H1 (cell line): ENCODE measurements around the gene ADGRL3. TPM values are rescaled to one million over a fixed set of nuclear protein-coding genes. Genes with fewer than 3 reads are reported as not detected.

Experiments used
- CTCF ChIA-PET: fragments of 300-600 bp; sonication (Branson Sonifier 250); formaldehyde crosslinking; loops from one replicate; lab custom pipeline; 2021; ENCODE audit not compliant: partially characterized antibody; lab: Charles Lee
- POLR2A ChIA-PET: fragments of 300-600 bp; sonication (Branson Sonifier 250); formaldehyde crosslinking; loops from one replicate; lab custom pipeline; 2021; ENCODE audit warnings: inconsistent platforms; ENCODE audit not compliant: partially characterized antibody; lab: Charles Lee
- DNase-seq, 2 experiments: peaks; one replicate each; pipeline versions ENCODE4 v3.0.0 to v3.0.0-alpha.2; 2010 to 2022; ENCODE audit warnings: low spot score in 2 of 2, low read depth in 1 of 2, mixed read lengths in 1 of 2
- FAIRE-seq: peaks from 2 replicates; lab custom pipeline; 2011; peaks lifted over from hg19 to GRCh38; lab: Jason Lieb, UNC
- H2AFZ ChIP-seq: 2 replicates; pipeline ENCODE4 v1.8.1; 2012; ENCODE audit warnings: low read length, inconsistent platforms
- H2AK5ac ChIP-seq: 2 replicates; pipeline ENCODE4 v1.6.1; 2013; ENCODE audit warnings: low read depth, low read length
- H2BK120ac ChIP-seq: replicated peaks from 2 replicates; pipeline ENCODE3; 2013; ENCODE audit warnings: low read depth, low read length, inconsistent platforms
- H2BK12ac ChIP-seq: 2 replicates; pipeline ENCODE4 v1.6.1; 2013; ENCODE audit warnings: low read depth, low read length
- H2BK15ac ChIP-seq: 2 replicates; pipeline ENCODE4 v1.6.1; 2013; ENCODE audit warnings: low read length
- H2BK20ac ChIP-seq: 2 replicates; pipeline ENCODE4 v1.6.1; 2013; ENCODE audit warnings: low read length
- H2BK5ac ChIP-seq: 2 replicates; pipeline ENCODE4 v1.6.1; 2013; ENCODE audit warnings: low read depth, low read length
- H3K14ac ChIP-seq: 2 replicates; pipeline ENCODE4 v1.6.1; 2013; ENCODE audit warnings: inconsistent platforms; ENCODE audit not compliant: insufficient read length
- H3K18ac ChIP-seq: 2 replicates; pipeline ENCODE4 v1.6.1; 2013; ENCODE audit warnings: low read length; ENCODE audit errors: extremely low read depth
- H3K23ac ChIP-seq: 2 replicates; pipeline ENCODE4 v1.6.1; 2013; ENCODE audit warnings: inconsistent platforms; ENCODE audit not compliant: insufficient read length
- H3K23me2 ChIP-seq: 2 replicates; pipeline ENCODE4 v1.6.1; 2013; ENCODE audit warnings: low read depth, low read length
- H3K27ac ChIP-seq: 2 replicates; pipeline ENCODE4 v1.6.1; 2011; ENCODE audit warnings: low read depth, low read length, inconsistent platforms
- H3K27me3 ChIP-seq, 4 experiments: replicated peaks in 1 of 4; 1 replicate in 1 of 4; 2 replicates in 3 of 4; pipeline versions ENCODE4 v1.6.1 to v1.8.1; 2011 to 2013; ENCODE audit warnings: low read length in 3 of 4, mild to moderate bottlenecking in 3 of 4, inconsistent platforms in 2 of 4, mixed read lengths in 2 of 4, moderate library complexity in 1 of 4; ENCODE audit not compliant: control insufficient read depth in 3 of 4, insufficient read depth in 3 of 4; ENCODE audit errors: extremely low read depth in 1 of 4
- H3K36me3 ChIP-seq, 4 experiments: 2 replicates each; pipeline versions ENCODE4 v1.6.1 to v1.8.1; 2011 to 2013; ENCODE audit warnings: mild to moderate bottlenecking in 4 of 4, low read length in 3 of 4, moderate library complexity in 2 of 4, control low read depth in 1 of 4, inconsistent platforms in 1 of 4; ENCODE audit not compliant: insufficient read depth in 4 of 4, control insufficient read depth in 2 of 4
- H3K4ac ChIP-seq: replicated peaks from 2 replicates; pipeline ENCODE3; 2013; ENCODE audit warnings: low read length, low read depth, mixed read lengths, inconsistent platforms; ENCODE audit not compliant: insufficient read length
- H3K4me1 ChIP-seq, 4 experiments: replicated peaks in 1 of 4; 1 replicate in 1 of 4; 2 replicates in 3 of 4; pipeline versions ENCODE4 v1.6.1 to v1.8.1; 2011 to 2013; ENCODE audit warnings: low read length in 3 of 4, inconsistent platforms in 2 of 4, mixed read lengths in 1 of 4; ENCODE audit not compliant: insufficient read depth in 4 of 4, control insufficient read depth in 3 of 4
- H3K4me2 ChIP-seq, 2 experiments: 2 replicates each; pipeline versions ENCODE4 v1.6.1 to v1.8.1; 2011 to 2013; ENCODE audit warnings: low read depth in 2 of 2, low read length in 2 of 2, control low read depth in 1 of 2, inconsistent platforms in 1 of 2, mild to moderate bottlenecking in 1 of 2; ENCODE audit not compliant: insufficient read depth in 1 of 2
- H3K4me3 ChIP-seq, 4 experiments: fragments of 200-600, 300-600 bp in 1 of 4; sonication (generic), shearing (Covaris generic), sonication (Bioruptor Twin) in 1 of 4; 2 replicates each; pipeline versions ENCODE4 v1.5.1 to v1.8.1; 2011 to 2016; ENCODE audit warnings: low read length in 4 of 4, low read depth in 3 of 4, control low read depth in 2 of 4, inconsistent platforms in 2 of 4, mild to moderate bottlenecking in 2 of 4, mixed read lengths in 1 of 4, moderate library complexity in 1 of 4; ENCODE audit not compliant: insufficient read depth in 2 of 4; ENCODE audit errors: extremely low read depth in 1 of 4
- H3K56ac ChIP-seq: replicated peaks from 2 replicates; pipeline ENCODE3; 2013; ENCODE audit warnings: low read depth, mild to moderate bottlenecking, mixed read lengths, low read length, inconsistent platforms; ENCODE audit not compliant: insufficient read length
- H3K79me1 ChIP-seq: 2 replicates; pipeline ENCODE4 v1.6.1; 2013; ENCODE audit warnings: low read depth, low read length, control low read depth
- H3K79me2 ChIP-seq, 2 experiments: 2 replicates each; pipeline versions ENCODE4 v1.6.1 to v1.8.1; 2012 to 2013; ENCODE audit warnings: low read length in 2 of 2, mild to moderate bottlenecking in 2 of 2, inconsistent platforms in 1 of 2; ENCODE audit not compliant: insufficient read depth in 2 of 2, control insufficient read depth in 1 of 2
- H3K9ac ChIP-seq, 4 experiments: replicated peaks in 1 of 4; 1 replicate in 1 of 4; 2 replicates in 3 of 4; pipeline versions ENCODE4 v1.6.1 to v1.8.1; 2011 to 2013; ENCODE audit warnings: low read depth in 3 of 4, low read length in 3 of 4, control low read depth in 2 of 4, mild to moderate bottlenecking in 2 of 4, moderate library complexity in 2 of 4, inconsistent platforms in 1 of 4; ENCODE audit errors: extremely low read depth in 1 of 4
- H3K9me3 ChIP-seq, 2 experiments: 2 replicates each; pipeline versions ENCODE4 v1.6.1 to v1.8.1; 2012 to 2013; ENCODE audit warnings: mild to moderate bottlenecking in 2 of 2, moderate library complexity in 2 of 2, control low read depth in 1 of 2, inconsistent platforms in 1 of 2, low read depth in 1 of 2, low read length in 1 of 2, mixed read lengths in 1 of 2; ENCODE audit not compliant: insufficient read depth in 2 of 2
- H4K20me1 ChIP-seq, 2 experiments: replicated peaks in 1 of 2; 2 replicates each; pipeline versions ENCODE3 to v1.8.1; 2011 to 2013; ENCODE audit warnings: inconsistent platforms in 2 of 2, low read length in 2 of 2, mild to moderate bottlenecking in 1 of 2; ENCODE audit not compliant: insufficient read depth in 2 of 2, control insufficient read depth in 1 of 2
- H4K5ac ChIP-seq: 2 replicates; pipeline ENCODE4 v1.6.1; 2013; ENCODE audit warnings: low read length, low read depth, mixed read lengths, inconsistent platforms; ENCODE audit not compliant: insufficient read length
- H4K8ac ChIP-seq: 2 replicates; pipeline ENCODE4 v1.8.0; 2013; ENCODE audit warnings: mild to moderate bottlenecking, moderate library complexity, low read length, inconsistent platforms; ENCODE audit not compliant: insufficient read depth; ENCODE audit errors: extremely low read depth
- H4K91ac ChIP-seq: replicated peaks from 2 replicates; pipeline ENCODE3; 2013; ENCODE audit warnings: low read length, mixed read lengths, inconsistent platforms; ENCODE audit not compliant: insufficient read length
- CBX5 ChIP-seq: fragments of 300-800, 300-1000 bp; sonication (generic); IDR thresholded peaks from 2 replicates; pipeline ENCODE4 v1.7.1; 2016; ENCODE audit warnings: antibody characterized with exemption, low read length, low read depth
- CBX8 ChIP-seq: fragments of 300-800, 300-1000 bp; sonication (generic); IDR thresholded peaks from 2 replicates; pipeline ENCODE4 v1.7.1; 2016; ENCODE audit warnings: low read depth, low read length, borderline replicate concordance
- CREB1 ChIP-seq: IDR thresholded peaks from 2 replicates; pipeline ENCODE4 v1.6.1; 2012; ENCODE audit warnings: inconsistent platforms
- GABPA ChIP-seq: IDR thresholded peaks from 2 replicates; pipeline ENCODE4 v1.6.1; 2011; ENCODE audit warnings: mild to moderate bottlenecking, low read length, moderate library complexity, borderline replicate concordance; ENCODE audit not compliant: insufficient read depth
- KDM5A ChIP-seq: fragments of 200-600 bp; IDR thresholded peaks from 2 replicates; pipeline ENCODE4 v1.7.1; 2012; ENCODE audit warnings: mild to moderate bottlenecking, low read length, inconsistent platforms, mixed read lengths
- NANOG ChIP-seq: IDR thresholded peaks from 2 replicates; pipeline ENCODE4 v1.6.1; 2011; ENCODE audit warnings: low read length, low read depth, mild to moderate bottlenecking, inconsistent platforms; ENCODE audit not compliant: insufficient read depth, poor library complexity, severe bottlenecking
- POLR2A ChIP-seq, 2 experiments: IDR thresholded peaks; 1 replicate in 1 of 2; 2 replicates in 1 of 2; pipeline ENCODE4 v1.6.1; 2011; ENCODE audit warnings: low read depth in 2 of 2, low read length in 2 of 2, mild to moderate bottlenecking in 2 of 2; ENCODE audit errors: control extremely low read depth in 1 of 2
- POLR2AphosphoS5 ChIP-seq: IDR thresholded peaks from 2 replicates; pipeline ENCODE4 v1.6.1; 2011; ENCODE audit warnings: low read depth, low read length
- SAP30 ChIP-seq: fragments of 300-600 bp; sonication (generic); IDR thresholded peaks from 2 replicates; pipeline ENCODE4 v1.7.1; 2012; ENCODE audit warnings: low read length, moderate library complexity, mild to moderate bottlenecking, inconsistent platforms; ENCODE audit not compliant: insufficient read depth, insufficient replicate concordance
- TCF12 ChIP-seq: IDR thresholded peaks from 2 replicates; pipeline ENCODE4 v1.6.1; 2011; ENCODE audit warnings: low read depth, mild to moderate bottlenecking, low read length
- WGBS, 2 experiments: shearing (Covaris generic) in 1 of 2; methylation state at CpG; one replicate each; pipeline versions ENCODE4 v1.1.6 to v1.1.7; 2013 to 2015; ENCODE audit warnings: low lambda C conversion rate in 2 of 2, mixed read lengths in 2 of 2, inconsistent platforms in 1 of 2, low coverage in 1 of 2, missing lambda C conversion rate in 1 of 2; ENCODE audit not compliant: insufficient replicate concordance in 2 of 2, insufficient coverage in 1 of 2, insufficient read length in 1 of 2; ENCODE audit errors: extremely low coverage in 1 of 2, missing lambda C conversion rate in 1 of 2; 5-methylcytosine and 5-hydroxymethylcytosine counted together
- polyA plus RNA-seq, 7 experiments: library from polyadenylated mRNA; depleted of rRNA in 3 of 7; stranded (reverse) in 5 of 7; unstranded in 2 of 7; fragments of >200 nt in 5 of 7; fragments of 200-250 nt in 2 of 7; gene quantifications; 1 replicate in 5 of 7; 2 replicates in 1 of 7; 4 replicates in 1 of 7; pipeline versions ENCODE4 v1.2.1 to v1.2.3, GENCODE V29; 2011 to 2013; ENCODE audit warnings: missing spikeins in 2 of 7, mixed read lengths in 2 of 7
- total RNA-seq: library from RNA; stranded (reverse); fragmentation: NEBNext Ultra II Directional; extraction: Animal tissue kit (Norgen Biotek cat#: 25700); gene quantifications from 2 replicates; pipeline ENCODE4 v1.2.1, GENCODE V29; 2021

Gene ADGRL3
- total and polyA plus RNA-seq, 2 of the 8 experiments (the other 6 are each of a cell fraction or from before 2014, with no cell fraction given) = 6.6 to 13.0 TPM

DNA sequence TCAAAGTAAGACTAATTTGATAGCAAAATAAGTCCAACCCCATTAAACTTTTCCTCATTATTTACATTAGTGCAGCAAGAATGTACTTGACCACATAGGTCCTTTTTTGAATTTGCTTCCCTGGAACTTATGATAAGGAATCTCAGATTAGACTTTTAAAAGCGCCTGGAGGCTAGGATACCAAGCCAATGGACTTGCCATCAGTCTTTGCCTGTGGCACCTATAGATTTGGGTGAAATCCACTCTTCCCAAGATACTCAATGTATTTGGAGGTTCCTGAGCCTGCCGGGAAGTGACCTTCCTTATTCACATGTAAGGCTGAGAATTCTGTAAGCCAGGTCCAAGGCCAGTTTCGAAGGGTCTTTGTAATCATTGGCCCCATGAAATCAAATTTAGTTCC is 553.6 kb downstream of the ADGRL3 start:
- DNase-seq = no peak
- no peak for FAIRE-seq

More for the DNA sequence above, 553.6 kb downstream of the ADGRL3 start:
- Histone ChIP-seq H3K79me1 (no peaks in the 10 kb centered on the region), H2BK120ac (no peak overlapping the region), H3K14ac (no peak overlapping the region), H4K8ac (no peak overlapping the region), H4K91ac (no peak overlapping the region), H3K4ac (no peak overlapping the region), H4K5ac (no peak overlapping the region), H3K4me2 (no peak overlapping the region), H3K9me3 (peaks cover 38 to 44% of the 10 kb centered on the region in 2 experiments), H2BK5ac (no peak overlapping the region), H3K9ac (no peak overlapping the region), H2BK12ac (no peak overlapping the region), H3K36me3 (peaks cover 3 to 49% (median 27%) of the 10 kb centered on the region in 4 experiments; a peak in 6 of 8 replicates), H3K4me3 (no peak overlapping the region), H2AK5ac (no peak overlapping the region), H2AFZ (no peak overlapping the region), H3K27ac (no peak overlapping the region), H3K27me3 (no peaks in the 10 kb centered on the region), H3K23me2 (no peaks in the 10 kb centered on the region), H3K18ac (no peak overlapping the region), H3K79me2 (peaks cover 0 to 5% of the 10 kb centered on the region in 2 experiments; a peak in 1 of 4 replicates), H3K56ac (no peak overlapping the region), H2BK20ac (no peak overlapping the region), H3K4me1 (no peaks in the 10 kb centered on the region), H4K20me1 (no peaks in the 10 kb centered on the region), H2BK15ac (no peak overlapping the region), H3K23ac (no peak overlapping the region)
- TF ChIP-seq TCF12 = no peak
- TF ChIP-seq CBX5 = no peak
- no peak for TF ChIP-seq NANOG
- no peak for TF ChIP-seq SAP30
- TF ChIP-seq KDM5A = no peak
- TF ChIP-seq POLR2AphosphoS5 = peak; percentile 72
- no peak for TF ChIP-seq GABPA
- TF ChIP-seq CREB1 = no peak
- peak in 1 of 2 experiments; percentile 59; a peak in 1 of 3 replicates for TF ChIP-seq POLR2A (IDR thresholded peaks at IDR 0.05; ENCODE audit: control extremely low read depth in 1 of 2, low read depth in 2 of 2, low read length in 2 of 2)
- TF ChIP-seq CBX8 = no peak
- CTCF ChIA-PET = no interaction called here
- WGBS, 2 experiments = 91% methylated on average over 3 of the region's 3 CpGs; no CpG with 5 or more reads in 1 of the 2 experiments
- POLR2A ChIA-PET = no interaction called here
